Chondrocyte (in vitro differentiated cells): ENCODE results near the gene SUMO3. TPM values are rescaled to one million over a fixed set of nuclear protein-coding genes. Genes with fewer than 3 reads are reported as not detected.

Experiments used
- DNase-seq: peaks from one replicate; pipeline ENCODE4 v3.0.0; 2021; ENCODE audit warnings: mixed read lengths, low spot score
- H3K27ac Mint-ChIP-seq: one replicate; pipeline ENCODE4 v1.8.0; 2021; ENCODE audit warnings: mild to moderate bottlenecking, moderate library complexity, mixed read lengths; ENCODE audit not compliant: unreplicated experiment
- H3K27me3 Mint-ChIP-seq: 2 replicates; pipeline ENCODE4 v1.8.0; 2021; ENCODE audit warnings: low read depth, mixed read lengths
- H3K36me3 Mint-ChIP-seq: 2 replicates; pipeline ENCODE4 v1.8.0; 2021; ENCODE audit warnings: low read depth, mixed read lengths
- H3K4me1 Mint-ChIP-seq: 2 replicates; pipeline ENCODE4 v1.8.0; 2021; ENCODE audit warnings: low read depth, mild to moderate bottlenecking, mixed read lengths
- H3K4me3 Mint-ChIP-seq: one replicate; pipeline ENCODE4 v1.8.0; 2021; ENCODE audit warnings: mild to moderate bottlenecking, moderate library complexity, mixed read lengths; ENCODE audit not compliant: unreplicated experiment
- H3K9me3 Mint-ChIP-seq: 2 replicates; pipeline ENCODE4 v1.8.0; 2021; ENCODE audit warnings: low read depth, mixed read lengths
- total RNA-seq: library from RNA; stranded (reverse); gene quantifications from 3 replicates; pipeline ENCODE4 v1.2.1, GENCODE V29; 2021
- TF ChIP-seq, protein P1 (sequence below): fragments of 200-600 bp; sonication (generic); IDR thresholded peaks from 2 replicates; pipeline ENCODE4 v1.5.0; 2021; ENCODE audit warnings: antibody characterized with exemption, mild to moderate bottlenecking, moderate library complexity

SUMO3 gene
- total RNA-seq, 1 donor from 2014 or later = 51.3 TPM

GRCh38 chr21:44793592-44794374 lies 24.1 kb downstream of the SUMO3 start:
- no peak overlapping the region for H3K4me3 Mint-ChIP-seq
- no peaks in the 10 kb centered on the region for H3K9me3 Mint-ChIP-seq
- DNase-seq = no peak
- H3K27ac Mint-ChIP-seq = no peak overlapping the region
- peaks cover 11% of the 10 kb centered on the region for H3K4me1 Mint-ChIP-seq
- TF ChIP-seq, protein P1, sequence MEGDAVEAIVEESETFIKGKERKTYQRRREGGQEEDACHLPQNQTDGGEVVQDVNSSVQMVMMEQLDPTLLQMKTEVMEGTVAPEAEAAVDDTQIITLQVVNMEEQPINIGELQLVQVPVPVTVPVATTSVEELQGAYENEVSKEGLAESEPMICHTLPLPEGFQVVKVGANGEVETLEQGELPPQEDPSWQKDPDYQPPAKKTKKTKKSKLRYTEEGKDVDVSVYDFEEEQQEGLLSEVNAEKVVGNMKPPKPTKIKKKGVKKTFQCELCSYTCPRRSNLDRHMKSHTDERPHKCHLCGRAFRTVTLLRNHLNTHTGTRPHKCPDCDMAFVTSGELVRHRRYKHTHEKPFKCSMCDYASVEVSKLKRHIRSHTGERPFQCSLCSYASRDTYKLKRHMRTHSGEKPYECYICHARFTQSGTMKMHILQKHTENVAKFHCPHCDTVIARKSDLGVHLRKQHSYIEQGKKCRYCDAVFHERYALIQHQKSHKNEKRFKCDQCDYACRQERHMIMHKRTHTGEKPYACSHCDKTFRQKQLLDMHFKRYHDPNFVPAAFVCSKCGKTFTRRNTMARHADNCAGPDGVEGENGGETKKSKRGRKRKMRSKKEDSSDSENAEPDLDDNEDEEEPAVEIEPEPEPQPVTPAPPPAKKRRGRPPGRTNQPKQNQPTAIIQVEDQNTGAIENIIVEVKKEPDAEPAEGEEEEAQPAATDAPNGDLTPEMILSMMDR = peak; percentile 60
- H3K36me3 Mint-ChIP-seq = peaks cover 4% of the 10 kb centered on the region
- no peaks in the 10 kb centered on the region for H3K27me3 Mint-ChIP-seq

- H3K4me3 Mint-ChIP-seq = no peak overlapping the region
- peaks cover 11% of the 10 kb centered on the region for H3K4me1 Mint-ChIP-seq
- no peaks in the 10 kb centered on the region for H3K27me3 Mint-ChIP-seq
- H3K27ac Mint-ChIP-seq = no peak overlapping the region
- H3K9me3 Mint-ChIP-seq = no peaks in the 10 kb centered on the region
- no peak for DNase-seq
- TF ChIP-seq, protein P1 = peak; percentile 91
- H3K36me3 Mint-ChIP-seq = peaks cover 4% of the 10 kb centered on the region
These were observed 24.9 kb downstream of the SUMO3 start for GRCh38 chr21:44792702-44793591.

GRCh38 chr21:44791993-44792392 lies 25.9 kb downstream of the SUMO3 start:
- TF ChIP-seq, protein P1 = no peak
- Mint-ChIP-seq H3K4me3 (no peak overlapping the region), H3K4me1 (peaks cover 11% of the 10 kb centered on the region), H3K27ac (no peak overlapping the region), H3K9me3 (no peaks in the 10 kb centered on the region), H3K36me3 (peaks cover 3% of the 10 kb centered on the region), H3K27me3 (no peaks in the 10 kb centered on the region)
- DNase-seq = no peak

DNA sequence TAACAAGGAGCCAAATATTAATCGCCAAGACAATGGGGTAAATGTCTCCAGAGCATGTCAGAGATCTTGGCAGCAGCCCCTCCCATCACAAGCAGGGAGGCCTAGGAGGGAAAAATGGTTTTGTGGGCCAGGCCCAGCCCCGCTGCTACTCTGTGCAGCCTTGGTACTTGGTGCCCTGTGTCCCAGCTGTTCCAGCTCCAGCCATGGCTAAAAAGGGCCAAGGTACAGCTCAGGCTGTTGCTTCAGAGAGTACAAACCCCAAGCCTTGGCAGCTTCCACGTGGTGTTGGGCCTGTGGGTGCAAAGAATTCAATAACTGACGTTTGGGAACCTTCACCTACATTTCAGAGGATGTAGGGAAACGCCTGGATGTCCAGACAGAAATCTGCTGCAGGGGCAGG lies 26.6 kb downstream of the SUMO3 start:
- Mint-ChIP-seq H3K9me3 (no peaks in the 10 kb centered on the region), H3K36me3 (peaks cover 2% of the 10 kb centered on the region), H3K4me3 (no peak overlapping the region), H3K27me3 (no peaks in the 10 kb centered on the region), H3K4me1 (peaks cover 8% of the 10 kb centered on the region), H3K27ac (no peak overlapping the region)
- DNase-seq = no peak
- TF ChIP-seq, protein P1 = no peak

DNA sequence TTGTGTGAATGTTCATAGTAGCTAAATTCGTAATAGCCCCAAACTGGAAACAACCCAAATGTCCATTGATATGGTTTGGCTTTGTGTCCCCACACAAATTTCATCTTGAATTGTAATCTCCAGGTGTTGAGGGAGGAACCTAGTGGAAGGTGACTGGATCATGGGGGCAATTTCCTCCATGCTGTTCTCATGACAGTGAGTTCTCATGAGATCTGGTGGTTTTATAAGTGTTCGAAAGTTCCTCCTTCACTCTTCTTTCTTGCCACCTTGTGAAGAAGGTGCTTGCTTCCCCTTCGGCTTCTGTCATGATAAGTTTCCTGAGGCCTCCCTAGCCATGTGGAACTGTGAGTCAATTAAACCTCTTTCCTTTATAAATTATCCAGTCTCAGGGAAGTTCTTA lies 27.5 kb downstream of the SUMO3 start:
- TF ChIP-seq, protein P1 = no peak
- Mint-ChIP-seq H3K27me3 (no peaks in the 10 kb centered on the region), H3K4me1 (peaks cover 17% of the 10 kb centered on the region), H3K4me3 (no peak overlapping the region), H3K36me3 (peaks cover 2% of the 10 kb centered on the region), H3K9me3 (no peaks in the 10 kb centered on the region), H3K27ac (no peak overlapping the region)
- DNase-seq = no peak
